Measurements from ENCODE around the gene EIF4G3. TPM values are rescaled to one million over a fixed set of nuclear protein-coding genes. Genes with fewer than 3 reads are reported as not detected.

Gene EIF4G3
- total RNA-seq, 1 donor from 2014 or later = 43.0 TPM

DNA sequence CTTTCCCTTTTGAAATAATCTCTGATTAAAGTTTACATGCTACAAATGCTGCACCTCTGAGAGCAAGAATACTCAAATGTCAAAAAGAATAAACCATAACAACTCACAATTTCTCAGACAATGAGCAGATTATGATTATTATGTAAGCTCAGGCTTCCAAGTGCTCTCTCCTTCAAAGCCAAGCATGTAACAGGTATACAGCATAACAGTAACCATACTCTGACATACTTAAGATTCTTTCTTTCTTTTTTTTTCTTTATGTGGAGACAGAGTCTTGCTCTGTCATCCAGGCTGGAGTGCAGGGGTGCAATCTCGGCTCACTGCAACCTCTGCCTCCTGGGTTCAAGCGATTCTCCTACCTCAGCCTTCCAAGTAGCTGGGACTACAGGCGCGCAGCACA is 155.4 kb downstream of the EIF4G3 start:
- no peaks in the 10 kb centered on the region for H3K36me3 ChIP-seq
- no peak for TF ChIP-seq CTCF (IDR thresholded peaks at IDR 0.05)
- H3K27ac ChIP-seq = peak overlapping the region; percentile 81
- peaks cover 28% of the 10 kb centered on the region for H3K4me1 ChIP-seq
- H3K9me3 ChIP-seq = no peaks in the 10 kb centered on the region
- ATAC-seq (peak in 1 of 2 donors; percentile 54), DNase-seq (no peak)
- intact Hi-C loops (cut with DNase I) = no loop called here
- no peaks in the 10 kb centered on the region for H3K27me3 ChIP-seq (ENCODE audit: low read depth)
- H3K4me3 ChIP-seq = no peak overlapping the region

DNA sequence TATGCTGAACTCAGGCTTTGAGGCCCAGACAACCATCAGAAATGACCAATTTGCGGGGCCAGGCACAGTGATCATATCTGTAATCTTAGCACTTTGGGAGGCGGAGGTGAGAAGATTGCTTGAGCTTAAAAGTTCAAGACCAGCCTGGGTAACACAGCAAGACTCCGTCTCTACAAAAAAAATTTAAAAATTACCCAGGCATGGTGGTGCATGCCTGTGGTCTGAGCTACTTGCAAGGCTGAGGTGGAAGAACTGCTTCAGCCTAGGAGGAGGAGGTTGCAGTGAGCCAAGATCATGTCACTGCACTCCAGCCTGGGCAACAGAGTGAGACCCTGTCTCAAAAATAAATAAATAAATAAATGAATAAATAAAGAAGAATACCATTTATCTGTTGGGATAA is 156.5 kb downstream of the EIF4G3 start:
- TF ChIP-seq CTCF (IDR thresholded peaks at IDR 0.05) = no peak
- Histone ChIP-seq H3K36me3 (no peaks in the 10 kb centered on the region), H3K27me3 (ENCODE audit: low read depth) (no peaks in the 10 kb centered on the region), H3K4me1 (peaks cover 28% of the 10 kb centered on the region), H3K27ac (no peak overlapping the region), H3K9me3 (no peaks in the 10 kb centered on the region), H3K4me3 (no peak overlapping the region)
- ATAC-seq (no peak), DNase-seq (no peak)
- intact Hi-C loops (cut with DNase I) = no loop called here

GRCh38 chr1:21018673-21019072 is 158.0 kb downstream of the EIF4G3 start:
- DNase-seq (no peak), ATAC-seq (no peak)
- intact Hi-C loops (cut with DNase I) = no loop called here
- H3K4me1 ChIP-seq = peaks cover 28% of the 10 kb centered on the region
- no peaks in the 10 kb centered on the region for H3K9me3 ChIP-seq
- no peaks in the 10 kb centered on the region for H3K36me3 ChIP-seq
- no peak overlapping the region for H3K27ac ChIP-seq
- no peak for TF ChIP-seq CTCF (IDR thresholded peaks at IDR 0.05)
- no peaks in the 10 kb centered on the region for H3K27me3 ChIP-seq (ENCODE audit: low read depth)
- no peak overlapping the region for H3K4me3 ChIP-seq

GRCh38 chr1:21013510-21013909 is 163.2 kb downstream of the EIF4G3 start:
- Histone ChIP-seq H3K27me3 (ENCODE audit: low read depth) (no peaks in the 10 kb centered on the region), H3K9me3 (no peaks in the 10 kb centered on the region), H3K4me3 (no peak overlapping the region), H3K36me3 (no peaks in the 10 kb centered on the region), H3K27ac (no peak overlapping the region), H3K4me1 (no peaks in the 10 kb centered on the region)
- TF ChIP-seq CTCF (IDR thresholded peaks at IDR 0.05) = no peak
- intact Hi-C loops (cut with DNase I) = no loop called here
- ATAC-seq (no peak), DNase-seq (no peak)

- no peaks in the 10 kb centered on the region for H3K27me3 ChIP-seq (ENCODE audit: low read depth)
- no peaks in the 10 kb centered on the region for H3K36me3 ChIP-seq
- DNase-seq = no peak
- no peak overlapping the region for H3K27ac ChIP-seq
- intact Hi-C loops (cut with DNase I) = no loop called here
- H3K9me3 ChIP-seq = no peaks in the 10 kb centered on the region
- no peak for ATAC-seq
- H3K4me3 ChIP-seq = no peak overlapping the region
- TF ChIP-seq CTCF (IDR thresholded peaks at IDR 0.05) = no peak
- no peaks in the 10 kb centered on the region for H3K4me1 ChIP-seq
These were observed 163.8 kb downstream of the EIF4G3 start for GRCh38 chr1:21012937-21013336.

DNA sequence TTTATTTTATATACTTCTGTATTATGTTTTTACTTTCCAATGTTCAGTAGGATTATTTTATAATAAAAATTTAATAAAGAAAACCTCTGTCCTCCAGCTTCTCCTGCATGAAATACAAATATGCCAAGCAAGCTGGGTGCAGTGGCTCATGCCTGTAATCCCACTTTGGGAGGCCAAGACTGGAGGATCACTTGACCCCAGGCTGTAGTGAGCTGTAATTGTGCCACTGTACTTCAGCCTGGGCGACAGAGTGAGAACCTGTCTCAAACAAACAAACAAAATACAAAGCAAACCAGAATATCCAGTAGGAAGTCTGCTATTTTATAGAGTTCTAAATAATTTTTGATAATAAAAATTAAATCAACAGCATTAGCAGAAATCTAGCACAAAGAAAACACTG is 168.8 kb downstream of the EIF4G3 start:
- Histone ChIP-seq H3K36me3 (no peaks in the 10 kb centered on the region), H3K9me3 (no peaks in the 10 kb centered on the region), H3K27ac (no peak overlapping the region), H3K4me1 (no peaks in the 10 kb centered on the region), H3K4me3 (no peak overlapping the region), H3K27me3 (ENCODE audit: low read depth) (no peaks in the 10 kb centered on the region)
- intact Hi-C loops (cut with DNase I) = no loop called here
- no peak for TF ChIP-seq CTCF (IDR thresholded peaks at IDR 0.05)
- ATAC-seq = no peak
- no peak for DNase-seq

All from lower lobe of right lung (tissue), 2 donors.